Testis (tissue), 2 donors: ENCODE data around the gene DIDO1.

Experiments used
- POLR2A ChIP-seq: fragments of 450-650 bp; IDR thresholded peaks from one replicate; pipeline ENCODE4 v1.6.1; 2017; ENCODE audit warnings: antibody characterized with exemption, mild to moderate bottlenecking, moderate library complexity
- TF ChIP-seq, protein P1 (sequence below), 3 experiments: fragments of 450-650 bp in 2 of 3; fragments of 200-600 bp in 1 of 3; sonication (generic) in 1 of 3; IDR thresholded peaks; one replicate each; pipeline ENCODE4 v1.5.1; 2016 to 2019; ENCODE audit warnings: antibody characterized with exemption in 3 of 3, mild to moderate bottlenecking in 2 of 3, moderate library complexity in 1 of 3

DNA sequence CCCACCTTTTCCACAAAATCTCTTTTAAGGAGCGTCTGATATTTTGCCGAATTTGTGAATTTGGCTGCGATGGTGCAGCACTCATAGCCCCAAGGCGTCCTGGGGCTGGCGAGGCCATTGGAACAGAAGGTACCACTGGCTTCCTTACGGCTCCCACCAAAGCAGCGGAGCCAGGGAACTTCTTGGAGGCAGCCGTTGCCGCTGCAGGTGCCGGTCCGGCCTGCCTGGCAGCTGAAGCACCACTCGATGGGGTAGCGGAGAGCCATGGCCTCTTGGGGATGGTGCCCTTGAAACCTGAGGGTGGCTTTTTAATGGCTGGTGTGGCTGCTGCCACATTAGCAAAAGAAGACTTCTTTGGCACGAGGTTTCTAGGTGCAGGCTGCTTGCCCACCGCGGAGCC, 29.8 kb downstream of the DIDO1 start:
- TF ChIP-seq, protein P1, sequence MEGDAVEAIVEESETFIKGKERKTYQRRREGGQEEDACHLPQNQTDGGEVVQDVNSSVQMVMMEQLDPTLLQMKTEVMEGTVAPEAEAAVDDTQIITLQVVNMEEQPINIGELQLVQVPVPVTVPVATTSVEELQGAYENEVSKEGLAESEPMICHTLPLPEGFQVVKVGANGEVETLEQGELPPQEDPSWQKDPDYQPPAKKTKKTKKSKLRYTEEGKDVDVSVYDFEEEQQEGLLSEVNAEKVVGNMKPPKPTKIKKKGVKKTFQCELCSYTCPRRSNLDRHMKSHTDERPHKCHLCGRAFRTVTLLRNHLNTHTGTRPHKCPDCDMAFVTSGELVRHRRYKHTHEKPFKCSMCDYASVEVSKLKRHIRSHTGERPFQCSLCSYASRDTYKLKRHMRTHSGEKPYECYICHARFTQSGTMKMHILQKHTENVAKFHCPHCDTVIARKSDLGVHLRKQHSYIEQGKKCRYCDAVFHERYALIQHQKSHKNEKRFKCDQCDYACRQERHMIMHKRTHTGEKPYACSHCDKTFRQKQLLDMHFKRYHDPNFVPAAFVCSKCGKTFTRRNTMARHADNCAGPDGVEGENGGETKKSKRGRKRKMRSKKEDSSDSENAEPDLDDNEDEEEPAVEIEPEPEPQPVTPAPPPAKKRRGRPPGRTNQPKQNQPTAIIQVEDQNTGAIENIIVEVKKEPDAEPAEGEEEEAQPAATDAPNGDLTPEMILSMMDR (IDR thresholded peaks at IDR 0.05), result no peak
- TF ChIP-seq POLR2A, result no peak
